ENCODE measurements around the gene BRD3OS.

The BRD3OS gene

GRCh38 chr9:134011401-134011800 lies 13.9 kb upstream of the BRD3OS start:
- no peak for DNase-seq (ENCODE audit: extremely low spot score)
- TF ChIP-seq, protein P1, sequence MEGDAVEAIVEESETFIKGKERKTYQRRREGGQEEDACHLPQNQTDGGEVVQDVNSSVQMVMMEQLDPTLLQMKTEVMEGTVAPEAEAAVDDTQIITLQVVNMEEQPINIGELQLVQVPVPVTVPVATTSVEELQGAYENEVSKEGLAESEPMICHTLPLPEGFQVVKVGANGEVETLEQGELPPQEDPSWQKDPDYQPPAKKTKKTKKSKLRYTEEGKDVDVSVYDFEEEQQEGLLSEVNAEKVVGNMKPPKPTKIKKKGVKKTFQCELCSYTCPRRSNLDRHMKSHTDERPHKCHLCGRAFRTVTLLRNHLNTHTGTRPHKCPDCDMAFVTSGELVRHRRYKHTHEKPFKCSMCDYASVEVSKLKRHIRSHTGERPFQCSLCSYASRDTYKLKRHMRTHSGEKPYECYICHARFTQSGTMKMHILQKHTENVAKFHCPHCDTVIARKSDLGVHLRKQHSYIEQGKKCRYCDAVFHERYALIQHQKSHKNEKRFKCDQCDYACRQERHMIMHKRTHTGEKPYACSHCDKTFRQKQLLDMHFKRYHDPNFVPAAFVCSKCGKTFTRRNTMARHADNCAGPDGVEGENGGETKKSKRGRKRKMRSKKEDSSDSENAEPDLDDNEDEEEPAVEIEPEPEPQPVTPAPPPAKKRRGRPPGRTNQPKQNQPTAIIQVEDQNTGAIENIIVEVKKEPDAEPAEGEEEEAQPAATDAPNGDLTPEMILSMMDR (IDR thresholded peaks at IDR 0.05; ENCODE audit: control extremely low read depth, extremely low read depth, low read depth, missing control alignments), result no peak
- POLR2A ChIA-PET, result no interaction called here
- CTCF ChIA-PET, result interaction anchor here (1.6 to 2.4 kb wide), 2 partner anchors 16 to 18 kb away, joined by 3 to 5 read pairs; no protein-coding TSS in a partner anchor

DNA sequence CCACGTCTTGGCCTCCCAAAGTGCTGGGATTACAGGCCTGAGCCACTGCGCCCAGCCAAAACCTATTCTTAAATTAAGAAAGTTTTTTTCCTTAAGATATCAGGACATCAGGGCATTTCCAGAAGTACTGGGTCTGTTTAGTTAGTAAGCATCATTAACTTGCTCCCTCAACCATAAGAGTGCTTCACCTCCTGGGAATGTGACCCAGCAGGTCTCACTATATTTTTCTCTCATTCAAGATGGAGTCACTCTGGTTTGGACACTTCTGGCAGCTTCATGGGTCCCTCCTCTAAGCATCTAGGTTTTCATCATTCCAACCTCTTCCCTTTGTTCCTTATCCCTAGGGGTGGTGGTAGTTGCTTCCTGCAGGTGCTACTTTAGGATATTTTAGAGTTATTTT lies 10.3 kb upstream of the BRD3OS start:
- DNase-seq (ENCODE audit: extremely low spot score), result no peak
- ChIA-PET POLR2A (no interaction called here), CTCF (no interaction called here)
- TF ChIP-seq, protein P1 (IDR thresholded peaks at IDR 0.05; ENCODE audit: control extremely low read depth, extremely low read depth, low read depth, missing control alignments), result no peak

DNA sequence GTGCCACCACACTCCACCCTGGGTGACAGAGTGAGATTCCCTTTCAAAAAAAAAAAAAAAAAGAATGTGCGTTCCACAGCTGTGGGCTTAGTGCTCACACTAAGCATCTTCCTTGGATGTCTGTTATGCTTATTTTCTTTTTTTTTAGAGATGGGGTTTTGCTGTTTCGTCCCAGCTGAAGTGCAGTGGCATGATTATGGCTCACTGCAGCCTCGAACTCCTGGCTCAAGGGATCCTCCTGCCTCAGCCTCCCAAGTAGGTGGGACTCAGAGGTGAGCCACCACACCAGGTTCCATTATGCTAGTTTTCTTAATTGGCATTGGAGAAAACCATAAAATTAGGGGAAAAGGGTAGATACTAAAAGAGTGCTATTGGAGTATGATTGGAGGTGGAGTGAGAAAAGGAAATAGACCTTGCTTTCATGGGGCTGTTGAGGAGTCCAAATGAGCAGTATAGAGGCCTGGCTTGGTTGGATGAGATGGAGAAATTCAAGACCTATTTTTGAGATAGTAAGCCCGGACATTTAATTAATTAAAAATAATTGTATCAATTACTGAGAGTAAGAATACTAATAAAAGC lies 978 bp upstream of the BRD3OS start:
- ChIA-PET POLR2A (interaction anchor here (0.7 kb wide), 1 partner anchor 931 kb away, joined by 6 read pairs; no protein-coding TSS in a partner anchor), CTCF (interaction anchor here (3.5 kb wide), 1 partner anchor 30 kb away, joined by 19 read pairs; no protein-coding TSS in a partner anchor)
- TF ChIP-seq, protein P1 (IDR thresholded peaks at IDR 0.05; ENCODE audit: control extremely low read depth, extremely low read depth, low read depth, missing control alignments), result no peak
- no peak for DNase-seq (ENCODE audit: extremely low spot score)

DNA sequence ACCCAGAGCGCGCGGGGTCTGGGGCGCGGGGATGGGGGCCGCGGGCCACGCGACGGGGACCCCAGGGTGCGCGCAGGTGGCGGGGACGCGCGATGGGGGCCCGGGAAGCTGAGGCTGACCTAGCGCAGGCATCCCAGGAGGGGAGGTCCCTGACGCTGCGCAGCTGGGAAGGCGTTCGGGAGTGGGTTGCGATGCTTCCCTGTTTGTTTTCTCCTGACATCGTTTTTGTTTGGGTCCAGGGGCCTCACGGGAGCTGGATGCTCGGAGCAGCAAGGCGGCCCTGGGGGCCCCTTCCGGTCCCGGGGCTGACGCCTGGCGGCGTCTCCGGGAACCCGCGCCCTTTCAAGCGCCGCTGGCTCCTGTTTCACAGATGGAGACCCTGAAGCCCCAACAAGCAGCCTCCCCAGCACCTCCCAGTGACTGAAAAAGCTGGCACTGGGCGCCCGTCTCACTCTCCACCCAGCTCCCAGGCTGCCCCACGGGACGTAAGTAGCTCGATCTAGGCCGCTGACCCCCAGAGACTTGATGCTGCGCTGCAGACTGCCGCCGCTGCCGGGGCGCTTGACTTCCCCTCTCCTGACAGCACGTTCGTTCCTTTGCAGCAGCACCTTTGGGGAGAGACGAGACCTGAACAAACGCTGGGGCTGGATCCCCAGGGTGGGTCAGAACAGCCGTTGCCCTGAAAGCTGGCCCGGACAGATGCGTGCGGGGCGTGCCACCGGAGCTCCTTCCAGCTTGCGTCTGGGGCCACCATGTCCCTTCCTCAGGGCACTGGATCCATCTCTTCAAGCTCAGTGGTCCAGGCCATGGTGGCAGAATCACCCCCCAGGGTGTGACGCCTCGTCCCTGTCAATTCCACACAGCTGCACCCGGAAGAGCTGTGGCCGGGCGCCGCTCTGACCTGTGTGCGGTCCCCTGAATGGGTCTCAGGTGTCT lies 593 bp downstream of the BRD3OS start:
- TF ChIP-seq, protein P1 (IDR thresholded peaks at IDR 0.05; ENCODE audit: control extremely low read depth, extremely low read depth, low read depth, missing control alignments), result peak; percentile 13
- CTCF ChIA-PET, result interaction anchor here (0.6 to 3.5 kb wide), 6 partner anchors 15 to 136 kb away, joined by 3 to 19 read pairs (median 4); no protein-coding TSS in a partner anchor
- peak; percentile 62 for DNase-seq (ENCODE audit: extremely low spot score)
- POLR2A ChIA-PET, result interaction anchor here (0.6 to 0.9 kb wide), 3 partner anchors 491 to 1032 kb away, joined by 3 to 5 read pairs (median 4); no protein-coding TSS in a partner anchor

DNA sequence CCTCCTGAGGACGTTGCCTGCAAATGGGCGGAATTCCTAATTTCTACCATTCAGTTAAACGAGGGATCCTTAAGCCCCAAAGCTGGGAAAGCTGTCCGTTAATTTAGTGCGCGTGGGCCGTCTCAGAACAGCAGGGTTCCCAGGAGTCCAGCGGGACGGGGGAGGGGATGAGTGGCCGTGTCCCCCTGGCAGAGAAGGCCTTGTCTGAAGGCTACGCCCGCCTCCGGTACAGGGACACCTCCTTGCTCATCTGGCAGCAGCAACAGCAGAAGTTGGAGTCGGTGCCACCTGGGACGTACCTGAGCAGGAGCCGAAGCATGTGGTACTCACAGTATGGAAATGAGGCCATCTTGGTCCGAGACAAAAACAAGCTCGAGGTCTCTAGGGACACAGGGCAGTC lies 1.3 kb downstream of the BRD3OS start:
- TF ChIP-seq, protein P1 (IDR thresholded peaks at IDR 0.05; ENCODE audit: control extremely low read depth, extremely low read depth, low read depth, missing control alignments), result no peak
- ChIA-PET CTCF (interaction anchor here (0.6 to 1.5 kb wide), 4 partner anchors 14 to 284 kb away, joined by 3 read pairs; no protein-coding TSS in a partner anchor), POLR2A (interaction anchor here (0.5 kb wide), 1 partner anchor 138 kb away, joined by 3 read pairs; no protein-coding TSS in a partner anchor)

GRCh38 chr9:134026981-134027380 lies 1.7 kb downstream of the BRD3OS start:
- POLR2A ChIA-PET, result interaction anchor here (0.5 kb wide), 1 partner anchor 138 kb away, joined by 3 read pairs; no protein-coding TSS in a partner anchor
- TF ChIP-seq, protein P1 (IDR thresholded peaks at IDR 0.05; ENCODE audit: control extremely low read depth, extremely low read depth, low read depth, missing control alignments), result no peak
- CTCF ChIA-PET, result interaction anchor here (0.6 to 1.5 kb wide), 4 partner anchors 9 to 284 kb away, joined by 3 read pairs; no protein-coding TSS in a partner anchor
- no peak for DNase-seq (ENCODE audit: extremely low spot score)

More for the DNA sequence above, 1.3 kb downstream of the BRD3OS start:
- no peak for DNase-seq (ENCODE audit: extremely low spot score)
